Osteocyte (in vitro differentiated cells): ENCODE measurements around the gene MB21D2. TPM values are rescaled to one million over a fixed set of nuclear protein-coding genes. Genes with fewer than 3 reads are reported as not detected.

Experiments used
- DNase-seq: peaks from one replicate; pipeline ENCODE4 v3.0.0; 2021; ENCODE audit warnings: mixed read lengths; ENCODE audit not compliant: unreplicated experiment; ENCODE audit errors: extremely low spot score
- H3K27ac Mint-ChIP-seq: one replicate; pipeline ENCODE4 v1.8.0; 2021; ENCODE audit warnings: mild to moderate bottlenecking, mixed read lengths; ENCODE audit not compliant: unreplicated experiment
- H3K27me3 Mint-ChIP-seq: one replicate; pipeline ENCODE4 v1.8.0; 2021; ENCODE audit warnings: mixed read lengths; ENCODE audit not compliant: unreplicated experiment
- H3K36me3 Mint-ChIP-seq: one replicate; pipeline ENCODE4 v1.8.0; 2021; ENCODE audit warnings: mixed read lengths; ENCODE audit not compliant: unreplicated experiment
- H3K4me1 Mint-ChIP-seq: one replicate; pipeline ENCODE4 v1.8.0; 2021; ENCODE audit warnings: mixed read lengths; ENCODE audit not compliant: unreplicated experiment
- H3K4me3 Mint-ChIP-seq: one replicate; pipeline ENCODE4 v1.8.0; 2021; ENCODE audit warnings: mild to moderate bottlenecking, moderate library complexity, mixed read lengths; ENCODE audit not compliant: unreplicated experiment
- H3K9me3 Mint-ChIP-seq: one replicate; pipeline ENCODE4 v1.8.0; 2021; ENCODE audit warnings: mixed read lengths; ENCODE audit not compliant: unreplicated experiment
- total RNA-seq: library from RNA; stranded (reverse); gene quantifications from 2 replicates; pipeline ENCODE4 v1.2.1, GENCODE V29; 2021
- TF ChIP-seq, protein P1 (sequence below): fragments of 200-600 bp; sonication (generic); IDR thresholded peaks from 2 replicates; pipeline ENCODE4 v1.5.0; 2021; ENCODE audit warnings: antibody characterized with exemption, mild to moderate bottlenecking, moderate library complexity

MB21D2 gene
- total RNA-seq, 1 donor from 2014 or later, result 5.5 TPM

DNA sequence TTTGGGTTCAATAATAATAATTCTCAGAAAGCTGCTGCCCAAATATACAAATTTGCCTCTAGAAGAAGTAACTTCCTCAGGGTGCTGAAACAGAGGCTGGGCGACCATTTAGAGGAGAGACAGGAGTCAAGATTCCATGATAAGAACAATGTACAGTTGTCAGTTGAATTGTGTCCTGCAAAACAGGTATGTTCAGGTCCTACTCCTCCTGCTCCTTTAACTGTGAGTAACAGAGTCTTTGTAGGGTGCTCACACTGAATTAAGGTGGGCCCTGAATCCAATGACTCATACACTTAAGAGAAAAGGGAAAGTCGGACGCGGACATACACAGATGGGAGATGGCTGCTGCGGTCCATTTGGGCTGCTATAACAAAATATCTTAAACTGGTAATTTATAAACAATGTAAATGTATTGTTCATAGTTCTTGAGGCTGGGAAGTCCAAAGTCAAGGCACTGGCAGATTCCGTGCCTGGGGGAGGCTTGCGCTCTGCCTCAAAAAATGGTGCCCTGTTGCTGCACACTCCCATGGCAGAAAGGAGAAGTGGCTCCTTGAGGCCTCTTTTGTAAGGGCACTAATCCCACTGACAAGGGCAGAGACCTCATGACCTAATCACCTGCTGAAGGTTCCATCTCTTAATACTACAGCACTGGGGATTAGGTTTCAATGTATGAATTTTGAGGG, 55.1 kb downstream of the MB21D2 start:
- no peak overlapping the region for H3K27ac Mint-ChIP-seq
- H3K36me3 Mint-ChIP-seq, result no peaks in the 10 kb centered on the region

DNA sequence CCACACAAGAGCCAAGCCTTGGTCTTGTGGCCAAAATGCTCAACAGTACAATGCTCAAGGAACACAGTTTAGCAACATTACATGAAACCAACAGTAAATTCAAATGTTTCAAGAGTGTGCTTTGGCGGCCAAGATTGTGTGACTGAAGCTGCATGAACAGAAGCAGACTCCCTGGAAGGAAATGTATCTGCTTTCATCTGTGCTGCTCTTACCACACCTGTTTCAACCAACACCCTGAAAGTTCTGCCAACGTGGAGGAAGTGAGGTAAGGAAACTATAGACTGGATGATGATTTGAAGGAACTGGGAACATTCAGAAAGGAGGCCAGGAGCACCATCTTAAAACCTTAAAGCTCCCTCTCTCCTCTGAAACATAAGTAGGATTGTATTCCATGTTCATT, 55.7 kb downstream of the MB21D2 start:
- Mint-ChIP-seq H3K27ac (no peak overlapping the region), H3K27me3 (no peaks in the 10 kb centered on the region), H3K9me3 (no peaks in the 10 kb centered on the region), H3K4me1 (peaks cover 7% of the 10 kb centered on the region), H3K4me3 (no peak overlapping the region), H3K36me3 (no peaks in the 10 kb centered on the region)
- TF ChIP-seq, protein P1, sequence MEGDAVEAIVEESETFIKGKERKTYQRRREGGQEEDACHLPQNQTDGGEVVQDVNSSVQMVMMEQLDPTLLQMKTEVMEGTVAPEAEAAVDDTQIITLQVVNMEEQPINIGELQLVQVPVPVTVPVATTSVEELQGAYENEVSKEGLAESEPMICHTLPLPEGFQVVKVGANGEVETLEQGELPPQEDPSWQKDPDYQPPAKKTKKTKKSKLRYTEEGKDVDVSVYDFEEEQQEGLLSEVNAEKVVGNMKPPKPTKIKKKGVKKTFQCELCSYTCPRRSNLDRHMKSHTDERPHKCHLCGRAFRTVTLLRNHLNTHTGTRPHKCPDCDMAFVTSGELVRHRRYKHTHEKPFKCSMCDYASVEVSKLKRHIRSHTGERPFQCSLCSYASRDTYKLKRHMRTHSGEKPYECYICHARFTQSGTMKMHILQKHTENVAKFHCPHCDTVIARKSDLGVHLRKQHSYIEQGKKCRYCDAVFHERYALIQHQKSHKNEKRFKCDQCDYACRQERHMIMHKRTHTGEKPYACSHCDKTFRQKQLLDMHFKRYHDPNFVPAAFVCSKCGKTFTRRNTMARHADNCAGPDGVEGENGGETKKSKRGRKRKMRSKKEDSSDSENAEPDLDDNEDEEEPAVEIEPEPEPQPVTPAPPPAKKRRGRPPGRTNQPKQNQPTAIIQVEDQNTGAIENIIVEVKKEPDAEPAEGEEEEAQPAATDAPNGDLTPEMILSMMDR, result no peak
- no peak for DNase-seq

More for the DNA sequence above, 55.1 kb downstream of the MB21D2 start:
- TF ChIP-seq, protein P1, result no peak
- H3K27me3 Mint-ChIP-seq, result no peaks in the 10 kb centered on the region
- no peak for DNase-seq
- H3K4me3 Mint-ChIP-seq, result no peak overlapping the region
- H3K4me1 Mint-ChIP-seq, result peaks cover 7% of the 10 kb centered on the region
- H3K9me3 Mint-ChIP-seq, result no peaks in the 10 kb centered on the region

GRCh38 chr3:192860454-192860853, 57.2 kb downstream of the MB21D2 start:
- H3K27ac Mint-ChIP-seq, result no peak overlapping the region
- no peak for DNase-seq
- no peaks in the 10 kb centered on the region for H3K9me3 Mint-ChIP-seq
- peaks cover 7% of the 10 kb centered on the region for H3K4me1 Mint-ChIP-seq
- H3K4me3 Mint-ChIP-seq, result no peak overlapping the region
- no peaks in the 10 kb centered on the region for H3K27me3 Mint-ChIP-seq
- no peaks in the 10 kb centered on the region for H3K36me3 Mint-ChIP-seq
- TF ChIP-seq, protein P1, result no peak

GRCh38 chr3:192858849-192859585, 58.6 kb downstream of the MB21D2 start:
- Mint-ChIP-seq H3K27ac (no peak overlapping the region), H3K4me3 (no peak overlapping the region), H3K27me3 (no peaks in the 10 kb centered on the region), H3K36me3 (peaks cover 2% of the 10 kb centered on the region), H3K4me1 (no peaks in the 10 kb centered on the region), H3K9me3 (no peaks in the 10 kb centered on the region)
- TF ChIP-seq, protein P1, result no peak
- no peak for DNase-seq

DNA sequence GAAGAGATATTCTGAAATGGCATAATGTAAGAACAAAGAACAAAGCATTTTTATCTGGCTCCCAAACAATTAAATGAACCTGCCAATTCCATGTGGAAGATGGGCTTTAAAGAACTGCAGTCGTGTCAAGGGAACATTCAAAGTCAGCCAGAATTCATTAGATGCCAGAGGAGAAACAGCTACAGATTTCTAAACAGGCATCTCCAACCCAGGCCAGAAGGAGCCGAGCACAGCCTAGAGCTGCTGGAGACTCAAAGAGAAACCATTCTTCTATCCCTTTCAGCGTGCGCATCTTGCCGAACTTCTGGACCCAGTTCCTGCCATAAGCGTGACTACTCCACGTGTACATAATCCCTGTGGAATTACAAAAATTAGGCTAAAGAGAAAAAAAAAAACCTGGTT, 60.4 kb downstream of the MB21D2 start:
- DNase-seq, result no peak
- peaks cover 2% of the 10 kb centered on the region for H3K36me3 Mint-ChIP-seq
- H3K4me3 Mint-ChIP-seq, result no peak overlapping the region
- TF ChIP-seq, protein P1, result no peak
- no peaks in the 10 kb centered on the region for H3K27me3 Mint-ChIP-seq
- H3K9me3 Mint-ChIP-seq, result no peaks in the 10 kb centered on the region
- no peak overlapping the region for H3K27ac Mint-ChIP-seq
- peaks cover 2% of the 10 kb centered on the region for H3K4me1 Mint-ChIP-seq
